Measurements from ENCODE around the gene CAMK2N1. TPM values are rescaled to one million over a fixed set of nuclear protein-coding genes. Genes with fewer than 3 reads are reported as not detected.

CAMK2N1 gene
- polyA plus RNA-seq, 1 donor (not counting 4 experiments of a cell fraction or from before 2014, with no cell fraction given) = 46.0 TPM

GRCh38 chr1:20530306-20530705 is 44.3 kb upstream of the CAMK2N1 start:
- no peak overlapping the region for H3K9ac ChIP-seq (ENCODE audit: control insufficient read depth, extremely low read depth, insufficient read depth, low read length)
- no peaks in the 10 kb centered on the region for H3K79me2 ChIP-seq (ENCODE audit: control insufficient read depth, insufficient read depth, low read length)
- dilution Hi-C loops (cut with MboI; ENCODE audit: extremely low pct_ligation_motif_present, low sequenced_read_pairs) = no loop called here
- H3K4me3 ChIP-seq (ENCODE audit: control insufficient read depth in 2 of 3, extremely low read depth in 1 of 3, insufficient read depth in 2 of 3, low read depth in 1 of 3, low read length in 3 of 3) = no peak overlapping the region
- FAIRE-seq (no peak), DNase-seq (ENCODE audit: low read depth, low spot score) (no peak)
- H4K20me1 ChIP-seq (ENCODE audit: control insufficient read depth, extremely low read depth, insufficient read depth, low read length) = no peaks in the 10 kb centered on the region
- TF ChIP-seq, protein P1, sequence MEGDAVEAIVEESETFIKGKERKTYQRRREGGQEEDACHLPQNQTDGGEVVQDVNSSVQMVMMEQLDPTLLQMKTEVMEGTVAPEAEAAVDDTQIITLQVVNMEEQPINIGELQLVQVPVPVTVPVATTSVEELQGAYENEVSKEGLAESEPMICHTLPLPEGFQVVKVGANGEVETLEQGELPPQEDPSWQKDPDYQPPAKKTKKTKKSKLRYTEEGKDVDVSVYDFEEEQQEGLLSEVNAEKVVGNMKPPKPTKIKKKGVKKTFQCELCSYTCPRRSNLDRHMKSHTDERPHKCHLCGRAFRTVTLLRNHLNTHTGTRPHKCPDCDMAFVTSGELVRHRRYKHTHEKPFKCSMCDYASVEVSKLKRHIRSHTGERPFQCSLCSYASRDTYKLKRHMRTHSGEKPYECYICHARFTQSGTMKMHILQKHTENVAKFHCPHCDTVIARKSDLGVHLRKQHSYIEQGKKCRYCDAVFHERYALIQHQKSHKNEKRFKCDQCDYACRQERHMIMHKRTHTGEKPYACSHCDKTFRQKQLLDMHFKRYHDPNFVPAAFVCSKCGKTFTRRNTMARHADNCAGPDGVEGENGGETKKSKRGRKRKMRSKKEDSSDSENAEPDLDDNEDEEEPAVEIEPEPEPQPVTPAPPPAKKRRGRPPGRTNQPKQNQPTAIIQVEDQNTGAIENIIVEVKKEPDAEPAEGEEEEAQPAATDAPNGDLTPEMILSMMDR (optimal IDR thresholded peaks at IDR 0.05 in 1 of 3, IDR thresholded peaks at IDR 0.05 in 1 of 3, conservative IDR thresholded peaks at IDR 0.05 in 1 of 3; ENCODE audit: extremely low read depth in 1 of 3, insufficient read depth in 2 of 3, low read length in 3 of 3) = no peak
- no peak for TF ChIP-seq EZH2 (IDR thresholded peaks at IDR 0.05; ENCODE audit: low read length)
- no peak overlapping the region for H3K27ac ChIP-seq (ENCODE audit: control insufficient read depth, insufficient read depth, low read length)
- peaks cover 32% of the 10 kb centered on the region for H3K27me3 ChIP-seq (ENCODE audit: control insufficient read depth, extremely low read depth, insufficient read depth, low read length)
- no peaks in the 10 kb centered on the region for H3K9me3 ChIP-seq (ENCODE audit: control insufficient read depth, low read depth, low read length)
- no peaks in the 10 kb centered on the region for H3K36me3 ChIP-seq (ENCODE audit: control insufficient read depth in 2 of 2, extremely low read depth in 1 of 2, insufficient read depth in 2 of 2, low read length in 2 of 2)
- H2AFZ ChIP-seq (ENCODE audit: control insufficient read depth, low read length) = no peak overlapping the region
- H3K4me2 ChIP-seq (ENCODE audit: control insufficient read depth, extremely low read depth, insufficient read depth, low read depth, low read length) = no peak overlapping the region
- H3K9me1 ChIP-seq (ENCODE audit: control insufficient read depth, extremely low read depth, insufficient read depth, low read length) = no peaks in the 10 kb centered on the region
- H3K4me1 ChIP-seq (ENCODE audit: control insufficient read depth, extremely low read depth, insufficient read depth, low read length) = no peaks in the 10 kb centered on the region

DNA sequence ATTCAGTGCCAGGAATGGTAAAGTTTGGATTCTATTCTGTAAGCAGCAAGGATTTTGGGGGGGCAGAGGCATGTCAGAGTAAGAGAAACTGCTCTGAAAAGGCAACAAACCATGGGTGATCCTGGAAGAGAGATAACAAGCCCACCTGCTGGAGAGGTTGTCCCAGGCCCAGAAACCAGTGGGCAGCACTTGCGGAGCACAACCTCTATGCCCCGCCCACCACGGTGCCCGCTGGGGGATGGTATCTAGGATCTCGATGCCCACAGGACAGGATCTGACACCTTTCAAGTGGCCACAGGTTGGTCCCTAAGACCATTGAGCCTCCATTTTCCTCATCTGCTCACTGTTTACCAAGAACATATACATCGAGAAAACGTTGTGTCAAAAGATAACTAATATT is 42.2 kb upstream of the CAMK2N1 start:
- no peaks in the 10 kb centered on the region for H3K36me3 ChIP-seq (ENCODE audit: control insufficient read depth in 2 of 2, extremely low read depth in 1 of 2, insufficient read depth in 2 of 2, low read length in 2 of 2)
- dilution Hi-C loops (cut with MboI; ENCODE audit: extremely low pct_ligation_motif_present, low sequenced_read_pairs) = no loop called here
- no peak overlapping the region for H3K4me3 ChIP-seq (ENCODE audit: control insufficient read depth in 2 of 3, extremely low read depth in 1 of 3, insufficient read depth in 2 of 3, low read depth in 1 of 3, low read length in 3 of 3)
- DNase-seq (ENCODE audit: low read depth, low spot score) (no peak), FAIRE-seq (no peak)
- no peak overlapping the region for H2AFZ ChIP-seq (ENCODE audit: control insufficient read depth, low read length)
- H3K9me1 ChIP-seq (ENCODE audit: control insufficient read depth, extremely low read depth, insufficient read depth, low read length) = no peaks in the 10 kb centered on the region
- no peak for TF ChIP-seq EZH2 (IDR thresholded peaks at IDR 0.05; ENCODE audit: low read length)
- TF ChIP-seq, protein P1 (optimal IDR thresholded peaks at IDR 0.05 in 1 of 3, IDR thresholded peaks at IDR 0.05 in 1 of 3, conservative IDR thresholded peaks at IDR 0.05 in 1 of 3; ENCODE audit: extremely low read depth in 1 of 3, insufficient read depth in 2 of 3, low read length in 3 of 3) = no peak
- no peak overlapping the region for H3K4me2 ChIP-seq (ENCODE audit: control insufficient read depth, extremely low read depth, insufficient read depth, low read depth, low read length)
- peaks cover 18% of the 10 kb centered on the region for H3K27me3 ChIP-seq (ENCODE audit: control insufficient read depth, extremely low read depth, insufficient read depth, low read length)
- no peak overlapping the region for H3K27ac ChIP-seq (ENCODE audit: control insufficient read depth, insufficient read depth, low read length)
- H4K20me1 ChIP-seq (ENCODE audit: control insufficient read depth, extremely low read depth, insufficient read depth, low read length) = no peaks in the 10 kb centered on the region
- H3K4me1 ChIP-seq (ENCODE audit: control insufficient read depth, extremely low read depth, insufficient read depth, low read length) = no peaks in the 10 kb centered on the region
- no peak overlapping the region for H3K9ac ChIP-seq (ENCODE audit: control insufficient read depth, extremely low read depth, insufficient read depth, low read length)
- H3K79me2 ChIP-seq (ENCODE audit: control insufficient read depth, insufficient read depth, low read length) = no peaks in the 10 kb centered on the region
- no peaks in the 10 kb centered on the region for H3K9me3 ChIP-seq (ENCODE audit: control insufficient read depth, low read depth, low read length)
